A549 treated with DMSO at 1 μM for 4 hours (cell line): ENCODE data around the gene EVPL. TPM values are rescaled to one million over a fixed set of nuclear protein-coding genes. Genes with fewer than 3 reads are reported as not detected.

Experiments used
- total RNA-seq: library from RNA; stranded (reverse); fragments of 200-300 nt; extraction: Qiagen RNA extraction; gene quantifications from 5 replicates; pipeline ENCODE4 v1.2.3, GENCODE V29; 2022; ENCODE audit warnings: low read depth

EVPL gene
- total RNA-seq, result 11.9 to 17.9 TPM (median 14.9 TPM) in 5 replicates

DNA sequence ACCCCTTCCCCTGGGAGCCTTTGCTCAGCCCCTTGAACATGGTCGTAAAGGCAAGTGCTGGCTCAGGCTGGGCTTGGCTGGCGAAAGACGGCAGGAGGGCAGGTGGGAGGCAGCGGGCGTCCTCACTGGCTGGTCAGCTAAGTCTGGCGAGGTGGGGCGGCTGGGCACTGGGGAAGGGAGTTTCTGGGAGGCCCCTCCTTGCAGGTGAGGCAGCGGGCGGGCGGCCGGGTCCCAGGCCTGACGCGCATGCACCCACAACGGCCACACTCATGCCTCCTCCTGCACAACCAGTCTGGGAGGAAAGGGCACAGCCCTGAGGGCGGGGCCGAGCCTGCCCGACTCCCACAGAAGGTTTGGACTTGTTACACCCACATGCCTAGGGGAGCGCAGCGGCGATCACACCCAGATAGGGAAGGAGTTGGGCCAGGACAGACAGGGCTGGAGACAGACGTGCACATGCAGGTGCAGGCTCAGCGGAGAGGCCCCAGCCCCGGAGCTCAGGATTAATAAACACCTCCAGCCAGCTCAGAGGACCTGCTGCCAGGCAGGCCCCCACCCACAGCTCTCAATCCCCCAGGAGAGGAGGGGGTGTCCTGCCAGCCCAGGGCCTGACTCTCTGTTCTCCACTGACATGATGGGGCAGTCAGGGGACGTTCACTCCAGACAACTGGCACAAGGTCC, at the start of gene EVPL:
TSS of gene EVPL (minus strand) at position 148 of the 681 bp plus-strand sequence. CDS start at position 40, 108 bp downstream.

DNA sequence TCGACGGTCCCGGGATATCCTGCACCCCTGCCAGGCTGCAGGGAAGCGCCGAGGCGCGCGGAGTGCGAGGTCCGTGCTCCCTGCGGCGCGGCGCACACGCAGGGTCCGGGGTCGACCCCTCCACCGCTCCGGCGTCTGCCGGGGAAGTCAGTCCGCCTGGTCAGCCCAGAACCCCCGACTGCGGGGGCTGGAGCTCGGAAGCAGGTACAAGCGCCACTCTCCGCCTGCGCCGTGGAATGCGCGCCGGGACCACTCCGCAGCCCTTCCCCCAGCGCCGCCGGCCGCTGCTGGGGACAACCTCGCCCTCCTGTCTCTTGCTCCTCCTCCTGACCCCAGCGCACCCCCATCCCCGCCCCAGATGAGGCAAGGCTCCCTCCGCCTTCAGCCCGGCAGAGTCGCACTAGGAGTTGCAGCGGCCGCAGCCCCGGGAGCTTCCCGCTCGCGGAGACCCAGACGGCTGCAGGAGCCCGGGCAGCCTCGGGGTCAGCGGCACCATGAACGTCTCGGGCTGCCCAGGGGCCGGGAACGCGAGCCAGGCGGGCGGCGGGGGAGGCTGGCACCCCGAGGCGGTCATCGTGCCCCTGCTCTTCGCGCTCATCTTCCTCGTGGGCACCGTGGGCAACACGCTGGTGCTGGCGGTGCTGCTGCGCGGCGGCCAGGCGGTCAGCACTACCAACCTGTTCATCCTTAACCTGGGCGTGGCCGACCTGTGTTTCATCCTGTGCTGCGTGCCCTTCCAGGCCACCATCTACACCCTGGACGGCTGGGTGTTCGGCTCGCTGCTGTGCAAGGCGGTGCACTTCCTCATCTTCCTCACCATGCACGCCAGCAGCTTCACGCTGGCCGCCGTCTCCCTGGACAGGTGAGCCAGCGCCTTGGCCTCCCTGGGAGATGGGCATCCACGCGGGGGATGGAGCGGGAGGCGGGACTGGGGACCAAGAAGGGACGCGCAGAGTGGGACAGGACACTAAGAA, 47.6 kb upstream of the EVPL start, which contains the start of gene GALR2:
TSS of gene GALR2 (plus strand) at position 392 of the 974 bp plus-strand sequence. CDS start at position 495, 103 bp downstream.

DNA sequence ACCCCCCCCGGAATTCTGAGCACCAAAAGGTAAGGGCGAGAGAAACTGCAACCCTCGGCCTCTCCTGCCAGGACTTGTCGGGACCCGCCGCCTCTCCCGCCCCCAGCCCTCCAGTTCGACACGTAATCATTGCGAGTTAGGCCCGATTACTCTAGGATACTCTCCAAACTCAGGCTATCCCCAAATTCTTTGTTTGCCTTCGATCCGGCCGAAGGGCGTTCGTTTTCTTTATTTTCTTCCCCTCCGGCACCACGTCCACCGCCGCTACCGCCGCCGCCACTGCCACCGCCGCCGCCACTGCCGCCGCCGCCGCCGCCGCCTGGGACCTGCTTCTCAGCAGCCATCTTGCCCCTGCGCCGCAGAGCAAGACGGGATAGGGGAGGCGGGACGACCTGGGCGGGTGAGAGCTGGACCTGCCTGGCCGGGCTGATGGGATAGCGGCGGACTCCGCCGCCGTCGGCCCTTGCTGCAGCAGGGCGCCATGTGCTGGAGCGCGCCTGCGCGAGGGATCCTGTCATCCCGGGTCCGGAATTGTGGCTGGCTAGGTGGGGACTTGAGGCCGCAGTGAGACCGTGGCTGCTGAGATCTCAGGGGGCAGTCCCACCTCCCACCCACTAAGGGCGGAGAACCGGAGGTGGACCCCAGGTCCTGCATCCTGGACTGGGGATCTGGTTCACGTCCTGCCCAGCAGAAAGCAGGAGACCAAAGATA, 45.2 kb upstream of the EVPL start, which contains the start of gene SRP68:
TSS of gene SRP68 (minus strand) at position 370 of the 711 bp plus-strand sequence. CDS start at position 344, 26 bp downstream.

DNA sequence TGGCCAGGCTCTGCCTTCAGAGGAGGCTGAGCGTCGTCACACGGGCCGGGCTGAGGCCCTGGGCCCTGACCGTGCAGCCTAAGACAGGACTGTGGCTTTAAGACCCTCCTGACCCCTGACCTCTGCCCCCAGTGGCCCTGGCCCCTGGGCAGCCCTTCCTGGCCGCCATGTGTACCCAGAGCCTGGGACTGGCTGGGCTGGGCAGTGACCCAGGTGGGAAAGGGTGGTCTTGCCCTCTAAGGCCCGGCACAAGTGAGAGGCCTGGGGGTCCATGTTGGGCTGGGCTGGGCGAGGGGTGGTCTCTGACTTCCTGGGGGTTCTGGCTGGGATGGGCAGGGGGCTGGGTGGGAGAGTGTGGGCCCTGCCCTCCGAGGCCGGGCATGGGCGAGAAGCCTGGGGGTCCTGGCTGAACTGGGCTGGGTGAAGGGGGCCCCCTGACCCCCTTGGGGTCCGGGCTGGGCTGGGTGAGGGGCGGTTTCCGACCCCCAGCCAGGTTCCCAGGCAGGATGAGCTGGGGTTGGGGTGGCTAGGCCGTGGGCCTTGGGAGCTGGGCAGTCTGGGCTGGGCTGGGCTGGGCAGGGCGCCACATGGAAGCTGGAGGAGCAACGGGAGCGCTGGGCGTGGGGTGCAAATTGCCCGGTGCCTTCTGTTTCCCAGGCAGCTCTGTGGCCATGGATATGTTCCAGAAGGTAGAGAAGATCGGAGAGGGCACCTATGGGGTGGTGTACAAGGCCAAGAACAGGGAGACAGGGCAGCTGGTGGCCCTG, 26.2 kb downstream of the EVPL start, which contains the start of gene CDK3:
TSS of gene CDK3 (plus strand) at position 101 of the 767 bp plus-strand sequence. CDS start at position 672, 571 bp downstream.

DNA sequence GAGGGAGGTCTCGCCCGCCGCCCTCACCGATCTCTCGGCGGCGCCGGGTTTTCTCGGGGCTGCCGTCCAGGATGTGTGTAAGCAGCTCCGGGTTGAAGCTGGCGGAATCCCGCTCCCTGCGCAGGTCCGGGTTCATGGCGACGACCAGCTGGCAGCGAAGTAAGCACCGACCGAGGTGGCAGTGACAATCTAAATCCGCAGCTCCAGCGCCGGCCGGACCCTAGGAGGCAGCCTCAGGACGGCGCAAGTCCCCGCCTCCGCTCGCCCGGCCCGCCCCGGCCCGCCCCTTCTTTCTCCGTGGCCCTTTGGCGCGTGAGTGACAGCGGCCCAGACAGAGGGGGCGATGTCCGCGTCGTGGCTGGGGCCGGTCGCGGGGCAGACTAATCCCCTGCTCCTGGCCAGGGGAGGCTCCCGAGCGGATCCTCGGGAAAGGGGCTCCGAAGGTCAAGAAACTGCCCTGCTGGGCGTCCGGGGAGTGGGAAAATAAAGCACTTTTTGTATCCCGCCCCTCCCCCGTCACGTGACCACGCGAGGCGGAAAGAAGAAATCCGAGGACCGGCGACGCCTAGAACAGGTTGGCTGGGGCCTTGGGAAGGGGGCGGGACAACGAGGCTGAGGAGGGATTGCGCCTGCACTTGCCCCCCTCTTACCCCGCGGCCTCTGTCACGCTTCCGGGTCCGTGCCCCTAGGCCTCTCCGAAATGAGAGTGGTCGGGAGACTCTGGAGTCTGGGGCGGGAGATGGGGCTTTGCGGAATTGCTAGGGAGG, 48.0 kb downstream of the EVPL start, which contains the start of the genes ACOX1 and TEN1:
TSS of gene ACOX1 (minus strand) at position 229 of the 767 bp plus-strand sequence. CDS start at position 136, 93 bp downstream.
TSS of gene TEN1 (plus strand) at position 303 of the 767 bp plus-strand sequence. CDS start 6,953 bp downstream, outside the sequence.

Other genes starting within 250 kb of the EVPL start
- gene UNK, start 242.5 kb downstream of the EVPL start, total RNA-seq, result 24.8 to 36.3 TPM (median 30.6 TPM) in 5 replicates
- gene UNC13D, start 182.9 kb downstream of the EVPL start, total RNA-seq, result 2.3 to 4.8 TPM (median 4.3 TPM) in 5 replicates
- 83.1 to 105 TPM (median 92.2 TPM) in 5 replicates for gene WBP2, start 172.0 kb downstream of the EVPL start, total RNA-seq
- gene TRIM47, start 148.7 kb downstream of the EVPL start, total RNA-seq, result 138 to 179 TPM (median 144 TPM) in 5 replicates
- 32.2 to 45.2 TPM (median 37.3 TPM) in 5 replicates for gene TRIM65, start 130.4 kb downstream of the EVPL start, total RNA-seq
- 95.6 to 134 TPM (median 122 TPM) in 5 replicates for gene MRPL38, start 122.4 kb downstream of the EVPL start, total RNA-seq
- 4.5 to 9.4 TPM (median 8.6 TPM) in 5 replicates for gene FBF1, start 86.3 kb downstream of the EVPL start, total RNA-seq
- 15.9 to 18.2 TPM (median 17.5 TPM) in 5 replicates for gene ACOX1, start 48.1 kb downstream of the EVPL start, total RNA-seq
- gene TEN1, start 48.1 kb downstream of the EVPL start, total RNA-seq, result 22.8 to 24.7 TPM (median 23.4 TPM) in 5 replicates
- 3.3 to 6.0 TPM (median 5.5 TPM) in 5 replicates for gene CDK3, start 26.5 kb downstream of the EVPL start, total RNA-seq
- gene SRP68, start 45.2 kb upstream of the EVPL start, total RNA-seq, result 73.3 to 89.8 TPM (median 87.8 TPM) in 5 replicates
- gene GALR2, start 47.5 kb upstream of the EVPL start, total RNA-seq, result 0.22 to 1.6 TPM (median 1.3 TPM) in 5 replicates
- gene ZACN, start 51.9 kb upstream of the EVPL start, total RNA-seq, result 0.16 to 0.58 TPM (median 0.28 TPM) in 5 replicates
- gene EXOC7, start 76.5 kb upstream of the EVPL start, total RNA-seq, result 60.6 to 75.5 TPM (median 70.4 TPM) in 5 replicates
- 0.24 to 0.42 TPM (median 0.35 TPM) in 5 replicates for gene FOXJ1, start 113.9 kb upstream of the EVPL start, total RNA-seq
- 5.7 to 8.7 TPM (median 6.8 TPM) in 5 replicates for gene RNF157, start 213.2 kb upstream of the EVPL start, total RNA-seq
- 45.3 to 95.6 TPM (median 71.1 TPM) in 5 replicates for gene UBALD2, start 238.0 kb upstream of the EVPL start, total RNA-seq